ENCODE data around the gene SUPT3H.

Gene SUPT3H

GRCh38 chr6:45003387-45003786, 374.3 kb downstream of the SUPT3H start:
- DNase-seq (ENCODE audit: low read depth in 2 of 2) = no peak

DNA sequence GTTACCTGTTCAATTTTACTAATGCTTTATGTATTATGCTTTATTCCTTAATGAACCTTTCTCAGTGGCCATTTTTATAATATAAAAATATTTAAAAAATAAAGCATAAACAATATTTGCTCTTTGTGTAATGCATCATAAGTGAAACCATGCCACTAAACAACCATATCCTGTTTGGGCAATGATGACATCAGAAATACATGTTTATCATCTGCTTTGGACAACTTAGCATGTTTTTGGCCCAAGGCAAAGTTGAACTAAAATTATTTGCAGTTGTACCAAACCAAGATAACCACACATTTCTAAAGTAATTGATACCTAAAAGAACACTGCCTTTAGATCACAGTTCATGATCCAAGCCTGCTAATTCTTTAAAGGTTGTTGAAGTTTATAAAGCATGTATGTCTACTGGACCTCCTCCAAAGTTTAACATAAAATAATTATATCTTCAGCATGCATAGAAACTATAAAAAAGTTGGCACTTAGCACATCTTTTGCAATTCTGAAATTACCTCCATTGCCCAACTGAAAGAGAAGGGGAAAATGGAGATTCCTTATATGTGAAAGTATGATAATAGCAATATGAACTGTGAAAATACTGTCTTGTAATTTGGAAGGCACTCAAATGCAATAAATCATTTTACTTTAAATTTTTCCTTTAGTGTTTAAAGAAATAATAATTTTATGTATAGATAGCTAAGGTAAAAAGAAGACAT, 375.2 kb downstream of the SUPT3H start:
- no peak for DNase-seq (ENCODE audit: low read depth in 2 of 2)

DNA sequence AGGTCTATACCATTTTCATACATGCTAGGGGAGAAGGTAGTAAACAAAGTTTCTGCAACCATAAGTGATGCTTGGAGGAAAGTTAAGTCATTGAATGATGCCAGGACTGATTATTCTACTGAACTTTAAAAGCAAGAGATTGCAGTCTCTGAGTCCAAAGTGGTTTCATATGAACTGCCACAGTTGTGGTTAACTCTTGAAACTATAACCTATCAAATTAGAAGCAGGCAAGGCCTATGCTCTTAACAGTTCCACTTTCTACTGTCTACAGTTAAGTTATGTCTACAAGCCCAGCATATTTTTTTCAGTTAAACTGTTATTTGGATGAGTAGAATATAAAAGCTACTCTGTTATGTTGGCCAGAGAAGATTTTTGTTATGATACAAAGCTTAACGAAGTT, 376.1 kb downstream of the SUPT3H start:
- DNase-seq (ENCODE audit: low read depth in 2 of 2) = no peak

GRCh38 chr6:45000833-45001232, 376.9 kb downstream of the SUPT3H start:
- no peak for DNase-seq (ENCODE audit: low read depth in 2 of 2)

- no peak for DNase-seq (ENCODE audit: low read depth in 2 of 2)
These were observed 378.7 kb downstream of the SUPT3H start for GRCh38 chr6:44999066-44999465.

DNA sequence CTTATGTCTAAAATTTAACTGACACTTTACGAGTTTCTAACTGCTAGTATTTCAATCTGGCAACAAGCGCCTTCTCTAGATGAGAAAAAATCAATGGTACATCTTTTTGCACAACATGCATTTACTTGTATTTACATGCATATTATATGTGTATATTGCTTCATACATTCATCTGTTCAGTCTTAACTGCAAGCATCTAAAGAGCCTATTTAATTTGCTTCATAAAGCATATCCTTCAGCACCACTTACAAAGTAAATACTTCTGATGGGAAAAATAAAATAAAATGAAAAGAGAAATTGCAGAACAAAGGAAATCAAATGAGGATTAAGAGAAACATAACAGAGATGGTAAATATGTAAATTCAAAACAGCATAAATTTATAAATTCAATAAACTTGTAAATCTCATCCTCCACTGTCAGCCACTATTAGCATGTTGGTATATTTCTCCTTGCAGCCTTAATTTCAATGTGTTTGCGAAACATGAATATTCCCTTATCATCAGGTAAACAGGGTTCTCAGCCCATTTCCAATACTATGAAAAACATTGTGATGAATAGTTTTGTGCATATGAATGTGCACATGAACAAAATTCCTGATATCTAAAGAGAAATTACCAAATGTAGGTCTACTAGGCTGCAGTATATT, 382.1 kb downstream of the SUPT3H start:
- DNase-seq (ENCODE audit: low read depth in 2 of 2) = no peak

DNA sequence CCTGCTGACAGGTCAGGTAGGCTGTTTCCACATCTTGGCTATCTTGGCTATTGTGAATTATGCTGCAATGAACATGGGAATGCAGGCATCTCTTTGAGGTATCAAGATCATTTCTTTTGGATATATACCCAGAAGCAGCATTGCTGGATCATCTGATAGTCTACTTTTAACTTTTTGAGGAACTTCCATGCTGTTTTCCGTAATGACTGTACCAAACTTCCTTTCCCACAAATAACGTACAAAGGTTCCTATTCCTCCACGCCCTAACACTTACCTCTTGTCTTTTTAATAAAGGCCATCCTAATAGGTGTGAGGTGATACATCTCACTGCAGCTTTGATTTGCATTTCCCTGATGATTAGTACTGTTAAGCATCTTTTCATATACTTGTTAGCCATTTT, 388.3 kb downstream of the SUPT3H start:
- DNase-seq (ENCODE audit: low read depth in 2 of 2) = no peak

GRCh38 chr6:44985006-44985405, 392.7 kb downstream of the SUPT3H start:
- no peak for DNase-seq (ENCODE audit: low read depth in 2 of 2)

- no peak for DNase-seq (ENCODE audit: low read depth in 2 of 2)
These were observed 394.0 kb downstream of the SUPT3H start for GRCh38 chr6:44983467-44984365.

GRCh38 chr6:44980841-44981240, 396.9 kb downstream of the SUPT3H start:
- no peak for DNase-seq (ENCODE audit: low read depth in 2 of 2)

GRCh38 chr6:44976677-44977641, 400.8 kb downstream of the SUPT3H start:
- DNase-seq (ENCODE audit: low read depth in 2 of 2) = no peak

- DNase-seq (ENCODE audit: low read depth in 2 of 2) = no peak
These were observed 403.2 kb downstream of the SUPT3H start for GRCh38 chr6:44974511-44974910.

GRCh38 chr6:44972709-44973108, 405.0 kb downstream of the SUPT3H start:
- no peak for DNase-seq (ENCODE audit: low read depth in 2 of 2)

DNA sequence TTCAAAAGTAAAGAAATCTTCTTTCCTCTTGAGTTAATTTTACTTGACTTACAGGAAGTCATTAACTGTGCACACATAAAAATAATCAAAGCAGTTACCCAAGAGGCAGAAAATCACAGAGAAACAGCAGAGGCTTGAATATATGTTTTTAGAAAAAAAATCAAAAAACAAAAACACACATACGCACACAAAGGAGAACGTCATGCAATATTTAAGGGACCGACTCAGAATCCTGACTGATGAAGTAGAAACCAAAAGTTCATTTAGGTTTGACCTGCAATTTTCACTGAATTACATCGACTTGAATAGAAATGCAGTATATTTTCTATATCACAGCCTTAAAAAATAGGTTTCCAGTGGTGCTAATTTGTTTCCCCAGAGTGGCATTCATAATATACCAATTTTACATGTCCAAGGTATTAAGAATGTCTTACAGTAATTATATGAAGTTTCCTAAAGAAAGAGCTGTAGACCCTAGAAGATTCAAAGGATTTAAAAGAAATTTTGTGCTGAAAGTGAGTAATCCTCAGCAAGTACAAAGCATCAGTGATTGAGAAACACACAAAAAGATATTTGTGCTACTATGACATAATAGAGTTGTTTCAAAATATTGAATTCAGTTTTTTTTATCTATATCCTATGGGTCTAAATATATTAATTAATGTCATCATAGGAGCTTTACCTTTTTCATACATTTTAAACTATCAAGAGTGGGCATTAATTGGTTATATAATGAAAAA, 408.1 kb downstream of the SUPT3H start:
- DNase-seq (ENCODE audit: low read depth in 2 of 2) = no peak

- no peak for DNase-seq (ENCODE audit: low read depth in 2 of 2)
These were observed 410.3 kb downstream of the SUPT3H start for GRCh38 chr6:44967481-44967880.

GRCh38 chr6:44966449-44967092, 411.2 kb downstream of the SUPT3H start:
- no peak for DNase-seq (ENCODE audit: low read depth in 2 of 2)

DNA sequence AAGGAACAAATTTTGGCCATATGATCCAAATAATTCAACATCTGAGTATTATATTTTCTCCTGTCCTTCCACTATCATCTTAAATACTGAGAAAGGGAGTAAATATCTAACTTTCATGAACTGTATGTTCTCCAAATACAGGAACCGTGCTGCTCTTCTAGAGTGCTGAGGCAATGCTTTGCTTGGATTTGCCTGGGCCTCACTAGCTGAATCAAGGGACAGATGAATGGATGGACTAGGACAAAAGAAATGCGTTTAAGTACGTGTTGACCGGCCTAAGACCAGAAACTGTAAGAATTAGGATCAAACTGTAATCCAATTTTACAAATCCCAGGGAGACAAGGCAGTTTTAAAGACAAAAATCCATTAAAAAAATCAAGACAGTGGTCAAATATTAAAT, 412.0 kb downstream of the SUPT3H start:
- DNase-seq (ENCODE audit: low read depth in 2 of 2) = no peak

- no peak for DNase-seq (ENCODE audit: low read depth in 2 of 2)
These were observed 416.8 kb downstream of the SUPT3H start for GRCh38 chr6:44960898-44961297.

DNA sequence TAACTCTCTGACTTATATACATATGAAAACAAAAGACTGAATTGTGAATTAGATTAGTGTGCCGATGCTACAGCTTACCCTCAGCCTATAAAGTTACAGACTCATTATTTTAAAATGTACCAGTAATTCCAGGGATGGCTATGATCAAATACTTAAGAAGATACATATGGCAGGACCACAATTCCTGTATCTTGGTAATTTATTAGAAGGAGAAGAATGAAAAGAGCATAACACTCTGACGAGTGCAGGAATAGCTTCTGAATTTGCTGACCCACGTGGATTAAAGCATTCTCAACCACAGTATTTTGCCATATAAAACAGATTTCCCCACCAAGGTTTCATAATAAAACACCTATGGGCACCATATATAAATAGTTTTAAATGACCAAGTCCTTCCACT, 418.1 kb downstream of the SUPT3H start:
- no peak for DNase-seq (ENCODE audit: low read depth in 2 of 2)

DNA sequence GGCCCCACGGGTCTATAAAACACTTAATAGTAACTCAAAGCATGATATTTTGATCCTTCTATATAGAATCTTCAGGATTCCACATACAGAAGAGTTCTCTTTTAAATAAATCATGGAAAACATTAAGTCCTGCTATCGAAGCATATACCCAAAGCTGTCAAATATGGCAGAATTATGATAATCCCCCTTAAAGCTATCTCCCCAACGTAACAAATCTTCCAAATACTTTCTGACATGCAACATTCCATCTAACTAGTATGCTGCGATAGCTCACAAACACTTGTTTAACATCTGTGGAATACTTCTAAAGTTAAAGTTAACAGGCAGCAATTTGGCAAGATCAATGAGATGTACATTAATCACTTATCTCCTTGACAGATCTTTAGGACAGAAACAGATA, 420.6 kb downstream of the SUPT3H start:
- no peak for DNase-seq (ENCODE audit: low read depth in 2 of 2)

Data from stimulated activated CD8-positive, alpha-beta memory T cell treated with anti-CD3 and anti-CD28 coated beads, Interleukin-2, amount 100 ng/mL, for 48 hours (primary cell).